Stimulated activated naive CD8-positive, alpha-beta T cell treated with anti-CD3 and anti-CD28 coated beads, Interleukin-15, amount 100 ng/mL, for 72 hours (primary cell): Measurements from ENCODE around the gene ESR1.
A peak's percentile ranks its signal among the peaks of the same experiment; 100 is the strongest.

Source experiments
- ATAC-seq: fragments of 150-1000 bp; cut with Tn5 transposase; 2 replicates; pipeline ENCODE4 v1.10.0; 2021; ENCODE audit warnings: mild to moderate bottlenecking, moderate library complexity
- DNase-seq, 2 donors: peaks; one replicate each; pipeline ENCODE4 v3.0.0; 2021 to 2022
- H3K27ac Mint-ChIP-seq, 2 donors: one replicate each; pipeline ENCODE4 v1.8.0; 2022; ENCODE audit warnings: mild to moderate bottlenecking in 2 of 2, mixed read lengths in 2 of 2, moderate library complexity in 2 of 2
- H3K27me3 Mint-ChIP-seq: one replicate; pipeline ENCODE4 v1.8.0; 2022; ENCODE audit warnings: mixed read lengths
- H3K4me1 Mint-ChIP-seq: one replicate; pipeline ENCODE4 v1.8.0; 2022; ENCODE audit warnings: mild to moderate bottlenecking, mixed read lengths
- H3K4me3 Mint-ChIP-seq, 2 donors: one replicate each; pipeline ENCODE4 v1.8.0; 2022; ENCODE audit warnings: mild to moderate bottlenecking in 2 of 2, mixed read lengths in 2 of 2, moderate library complexity in 1 of 2
- H3K9me3 Mint-ChIP-seq, 2 donors: one replicate each; pipeline ENCODE4 v1.8.0; 2022; ENCODE audit warnings: mixed read lengths in 2 of 2

Gene ESR1

DNA sequence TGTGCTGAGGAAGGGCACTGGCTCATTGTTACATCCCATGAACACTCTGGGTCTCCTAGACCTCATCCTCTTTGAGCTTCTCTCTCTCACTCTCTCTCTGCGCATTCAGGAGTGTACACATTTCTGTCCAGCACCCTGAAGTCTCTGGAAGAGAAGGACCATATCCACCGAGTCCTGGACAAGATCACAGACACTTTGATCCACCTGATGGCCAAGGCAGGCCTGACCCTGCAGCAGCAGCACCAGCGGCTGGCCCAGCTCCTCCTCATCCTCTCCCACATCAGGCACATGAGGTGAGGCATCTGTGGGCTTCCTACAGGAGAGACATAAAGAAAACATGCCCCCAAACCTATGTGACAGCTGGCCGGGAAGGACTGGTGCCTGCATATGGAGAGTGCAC is 286.8 kb downstream of the ESR1 start:
- no peaks in the 10 kb centered on the region for H3K9me3 Mint-ChIP-seq
- H3K27me3 Mint-ChIP-seq: no peaks in the 10 kb centered on the region
- no peak overlapping the region for H3K4me3 Mint-ChIP-seq
- H3K4me1 Mint-ChIP-seq: no peaks in the 10 kb centered on the region
- DNase-seq (no peak), ATAC-seq (no peak)
- no peak overlapping the region for H3K27ac Mint-ChIP-seq

DNA sequence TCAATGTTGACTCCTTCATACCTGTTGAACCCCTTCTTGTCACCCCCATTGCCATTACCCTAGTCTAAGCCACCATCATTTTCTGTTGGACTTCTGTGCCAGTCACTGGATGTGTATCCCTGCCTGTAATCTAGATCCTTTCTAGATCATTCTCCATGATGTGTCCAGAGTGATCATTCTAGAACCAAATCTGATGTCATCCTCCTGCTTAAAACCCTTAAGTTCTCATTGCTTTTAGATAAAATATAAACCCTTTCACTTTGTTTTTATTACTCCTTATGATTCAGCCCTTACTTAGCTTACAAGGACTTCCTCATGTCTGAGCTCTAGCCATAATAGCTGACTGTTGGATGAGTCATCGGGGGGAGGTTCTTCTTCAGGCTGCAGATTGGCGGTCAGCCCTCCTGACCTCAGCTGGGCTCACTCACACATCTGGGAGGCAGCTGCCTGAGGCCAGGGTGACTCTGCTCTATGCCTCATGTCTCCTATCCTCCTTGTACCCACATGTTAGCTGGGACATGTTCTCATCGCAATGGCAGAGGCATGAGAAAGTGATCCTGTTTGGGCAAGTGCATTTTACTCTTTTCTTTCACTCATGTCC is 287.6 kb downstream of the ESR1 start:
- H3K27me3 Mint-ChIP-seq: no peaks in the 10 kb centered on the region
- DNase-seq (no peak), ATAC-seq (peak; percentile 63)
- H3K27ac Mint-ChIP-seq: peak overlapping the region in 1 of 2 donors; percentile 4
- H3K4me1 Mint-ChIP-seq: no peaks in the 10 kb centered on the region
- H3K4me3 Mint-ChIP-seq: no peak overlapping the region
- no peaks in the 10 kb centered on the region for H3K9me3 Mint-ChIP-seq

DNA sequence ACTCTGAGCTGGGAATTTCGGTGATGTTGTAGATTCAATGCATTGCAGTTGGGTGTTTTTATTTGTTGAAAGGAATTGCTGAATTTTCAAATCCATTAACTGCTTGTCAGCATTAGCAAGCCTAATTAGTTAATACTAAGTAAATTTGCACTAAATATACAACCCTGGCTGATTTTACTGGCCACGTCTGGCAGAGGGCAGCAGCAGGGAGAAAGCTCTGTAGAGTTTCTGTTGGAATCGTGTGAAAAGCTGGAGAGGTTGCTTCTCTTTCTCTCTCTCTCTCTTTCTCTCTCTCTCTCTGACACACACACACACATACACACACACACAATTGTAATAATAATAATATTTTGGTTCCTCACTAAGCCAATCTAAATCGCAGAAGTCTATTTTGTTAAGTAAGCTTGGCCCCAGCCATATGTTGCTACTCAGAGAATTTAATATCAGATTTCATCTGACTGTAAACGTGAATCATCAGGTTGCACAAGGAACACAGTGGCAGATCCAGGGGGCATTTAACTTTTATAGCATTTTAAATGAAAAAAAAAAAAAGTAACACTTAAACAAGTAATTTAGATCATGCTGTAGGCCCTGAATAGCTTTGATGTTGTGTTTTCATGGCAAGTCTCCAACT is 289.5 kb downstream of the ESR1 start:
- ATAC-seq (no peak), DNase-seq (no peak)
- no peaks in the 10 kb centered on the region for H3K27me3 Mint-ChIP-seq

DNA sequence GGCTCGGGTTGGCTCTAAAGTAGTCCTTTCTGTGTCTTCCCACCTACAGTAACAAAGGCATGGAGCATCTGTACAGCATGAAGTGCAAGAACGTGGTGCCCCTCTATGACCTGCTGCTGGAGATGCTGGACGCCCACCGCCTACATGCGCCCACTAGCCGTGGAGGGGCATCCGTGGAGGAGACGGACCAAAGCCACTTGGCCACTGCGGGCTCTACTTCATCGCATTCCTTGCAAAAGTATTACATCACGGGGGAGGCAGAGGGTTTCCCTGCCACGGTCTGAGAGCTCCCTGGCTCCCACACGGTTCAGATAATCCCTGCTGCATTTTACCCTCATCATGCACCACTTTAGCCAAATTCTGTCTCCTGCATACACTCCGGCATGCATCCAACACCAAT is 291.2 kb downstream of the ESR1 start:
- Mint-ChIP-seq H3K27ac (no peak overlapping the region), H3K4me3 (no peak overlapping the region), H3K9me3 (no peaks in the 10 kb centered on the region), H3K4me1 (no peaks in the 10 kb centered on the region), H3K27me3 (no peaks in the 10 kb centered on the region)
- no peak for ATAC-seq
- DNase-seq: no peak

More for the DNA sequence above, 289.5 kb downstream of the ESR1 start:
- Mint-ChIP-seq H3K27ac (no peak overlapping the region), H3K4me3 (no peak overlapping the region), H3K9me3 (no peaks in the 10 kb centered on the region), H3K4me1 (no peaks in the 10 kb centered on the region)

DNA sequence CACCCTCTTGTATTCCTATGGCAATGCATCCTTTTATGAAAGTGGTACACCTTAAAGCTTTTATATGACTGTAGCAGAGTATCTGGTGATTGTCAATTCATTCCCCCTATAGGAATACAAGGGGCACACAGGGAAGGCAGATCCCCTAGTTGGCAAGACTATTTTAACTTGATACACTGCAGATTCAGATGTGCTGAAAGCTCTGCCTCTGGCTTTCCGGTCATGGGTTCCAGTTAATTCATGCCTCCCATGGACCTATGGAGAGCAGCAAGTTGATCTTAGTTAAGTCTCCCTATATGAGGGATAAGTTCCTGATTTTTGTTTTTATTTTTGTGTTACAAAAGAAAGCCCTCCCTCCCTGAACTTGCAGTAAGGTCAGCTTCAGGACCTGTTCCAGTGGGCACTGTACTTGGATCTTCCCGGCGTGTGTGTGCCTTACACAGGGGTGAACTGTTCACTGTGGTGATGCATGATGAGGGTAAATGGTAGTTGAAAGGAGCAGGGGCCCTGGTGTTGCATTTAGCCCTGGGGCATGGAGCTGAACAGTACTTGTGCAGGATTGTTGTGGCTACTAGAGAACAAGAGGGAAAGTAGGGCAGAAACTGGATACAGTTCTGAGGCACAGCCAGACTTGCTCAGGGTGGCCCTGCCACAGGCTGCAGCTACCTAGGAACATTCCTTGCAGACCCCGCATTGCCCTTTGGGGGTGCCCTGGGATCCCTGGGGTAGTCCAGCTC is 292.1 kb downstream of the ESR1 start:
- ATAC-seq (peak; percentile 23), DNase-seq (no peak)
- Mint-ChIP-seq H3K27ac (no peak overlapping the region), H3K4me3 (no peak overlapping the region), H3K9me3 (no peaks in the 10 kb centered on the region), H3K4me1 (no peaks in the 10 kb centered on the region), H3K27me3 (no peaks in the 10 kb centered on the region)

DNA sequence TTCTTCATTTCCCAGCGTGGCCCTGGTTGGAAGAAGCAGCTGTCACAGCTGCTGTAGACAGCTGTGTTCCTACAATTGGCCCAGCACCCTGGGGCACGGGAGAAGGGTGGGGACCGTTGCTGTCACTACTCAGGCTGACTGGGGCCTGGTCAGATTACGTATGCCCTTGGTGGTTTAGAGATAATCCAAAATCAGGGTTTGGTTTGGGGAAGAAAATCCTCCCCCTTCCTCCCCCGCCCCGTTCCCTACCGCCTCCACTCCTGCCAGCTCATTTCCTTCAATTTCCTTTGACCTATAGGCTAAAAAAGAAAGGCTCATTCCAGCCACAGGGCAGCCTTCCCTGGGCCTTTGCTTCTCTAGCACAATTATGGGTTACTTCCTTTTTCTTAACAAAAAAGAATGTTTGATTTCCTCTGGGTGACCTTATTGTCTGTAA is 292.7 kb downstream of the ESR1 start:
- no peaks in the 10 kb centered on the region for H3K9me3 Mint-ChIP-seq
- H3K27me3 Mint-ChIP-seq: no peaks in the 10 kb centered on the region
- ATAC-seq (peak; percentile 32), DNase-seq (no peak)
- no peak overlapping the region for H3K4me3 Mint-ChIP-seq
- H3K27ac Mint-ChIP-seq: no peak overlapping the region
- no peaks in the 10 kb centered on the region for H3K4me1 Mint-ChIP-seq

DNA sequence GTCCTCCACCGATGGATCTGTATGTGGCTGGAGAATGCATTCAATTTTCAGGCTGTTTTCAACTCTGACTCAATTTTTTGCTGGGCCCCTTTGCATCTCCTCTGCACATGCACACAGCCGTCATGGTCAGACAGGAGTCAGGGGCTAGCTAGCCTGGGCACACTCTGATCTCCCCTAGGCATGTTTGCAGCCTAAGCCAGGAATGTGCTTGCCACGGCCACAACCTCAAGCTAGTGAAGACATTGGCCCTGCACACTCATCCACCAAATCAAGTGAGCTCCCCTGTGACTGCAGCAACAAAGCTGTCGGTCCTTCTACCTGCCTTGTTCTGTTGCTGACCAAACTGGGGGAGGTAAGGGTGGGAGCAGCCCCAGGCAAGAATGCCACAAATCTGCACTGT is 300.5 kb downstream of the ESR1 start:
- Mint-ChIP-seq H3K4me3 (no peak overlapping the region), H3K27me3 (peaks cover 10% of the 10 kb centered on the region), H3K4me1 (no peaks in the 10 kb centered on the region), H3K27ac (peak overlapping the region in 1 of 2 donors; percentile 34), H3K9me3 (no peaks in the 10 kb centered on the region)
- DNase-seq: no peak
- ATAC-seq: no peak

DNA sequence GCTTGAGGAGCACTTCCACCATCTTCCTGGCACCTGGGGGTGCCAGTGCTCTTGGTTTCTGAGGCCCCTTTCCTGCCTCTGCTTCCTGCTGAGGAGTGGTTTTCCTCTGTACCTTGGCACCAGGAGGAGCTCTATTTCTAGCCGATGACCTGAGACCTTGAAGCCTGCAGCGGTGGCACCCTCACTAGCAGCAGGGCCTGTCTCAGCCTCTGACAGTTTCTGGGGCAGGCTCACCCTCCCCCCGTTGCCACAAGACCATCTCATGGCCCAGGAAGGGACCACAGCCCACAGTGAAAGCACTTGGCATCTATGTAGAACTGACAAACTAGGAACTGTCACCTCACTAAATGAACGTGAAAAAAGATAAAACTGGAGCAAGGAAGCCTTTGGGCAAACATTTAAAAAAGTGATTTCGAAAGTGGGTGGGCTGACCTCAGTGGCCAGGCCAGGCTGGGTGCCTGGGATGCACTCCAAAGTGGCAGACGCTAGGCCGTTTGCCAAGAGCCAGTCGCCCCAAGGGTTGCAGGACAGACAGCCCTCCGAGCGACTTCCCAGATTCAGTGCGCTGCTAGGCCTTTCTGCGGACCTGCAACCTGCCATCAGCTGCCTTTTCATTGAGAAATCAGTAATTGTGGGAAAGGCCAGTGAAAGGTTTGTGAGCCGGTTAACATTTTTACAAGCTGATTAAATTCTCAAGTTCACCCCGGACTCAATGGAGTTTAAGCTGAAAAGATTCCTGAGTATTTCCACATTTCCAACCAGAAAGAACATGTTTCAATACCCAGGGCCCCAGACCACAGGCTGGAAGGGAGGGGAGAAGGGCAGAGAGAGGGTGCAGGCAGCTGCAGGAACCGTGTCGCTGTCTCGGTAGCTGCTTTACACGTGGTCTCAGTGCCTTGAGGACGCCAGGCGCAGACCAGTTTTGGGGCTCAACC is 303.7 kb downstream of the ESR1 start:
- Mint-ChIP-seq H3K9me3 (no peaks in the 10 kb centered on the region), H3K27me3 (peaks cover 10% of the 10 kb centered on the region), H3K27ac (no peak overlapping the region), H3K4me3 (no peak overlapping the region), H3K4me1 (no peaks in the 10 kb centered on the region)
- DNase-seq: no peak
- no peak for ATAC-seq

DNA sequence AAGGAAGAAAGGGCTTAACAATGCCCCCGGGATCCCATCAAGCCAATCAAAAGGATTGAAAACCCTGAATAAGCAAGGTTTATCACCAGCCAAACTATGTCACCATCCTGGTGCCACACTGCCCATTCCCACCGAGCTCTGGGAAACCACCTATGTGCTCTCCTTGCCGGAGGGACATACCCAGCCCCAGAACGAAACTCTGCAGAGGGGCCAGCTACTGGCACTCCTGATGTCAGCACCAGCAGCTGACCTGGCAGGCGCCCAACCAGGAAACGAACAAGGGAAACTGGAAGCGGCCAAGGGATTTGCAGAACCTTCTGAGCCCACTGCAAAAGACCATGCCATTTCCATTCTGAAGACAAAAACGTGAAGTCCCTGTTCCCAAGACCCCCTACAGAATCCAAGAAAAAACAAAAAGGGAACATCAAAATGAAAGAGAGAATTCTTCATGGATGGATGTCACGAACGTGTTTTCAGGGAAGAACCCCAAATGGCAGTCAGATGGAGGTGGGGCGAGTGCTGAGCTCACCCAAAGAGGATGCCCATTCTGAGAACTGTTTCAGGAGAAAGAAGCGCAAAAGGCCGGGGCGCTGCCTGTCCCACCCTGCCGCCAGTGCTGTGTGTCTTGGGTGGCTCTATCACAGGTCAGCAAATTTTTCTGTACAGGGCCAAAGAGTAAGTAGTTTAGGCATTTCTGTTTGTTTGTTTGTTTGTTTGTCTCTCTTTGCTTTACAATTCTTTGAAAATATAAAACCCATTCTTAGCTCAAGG is 305.2 kb downstream of the ESR1 start:
- H3K4me3 Mint-ChIP-seq: no peak overlapping the region
- peaks cover 5% of the 10 kb centered on the region for H3K4me1 Mint-ChIP-seq
- H3K9me3 Mint-ChIP-seq: no peaks in the 10 kb centered on the region
- no peak overlapping the region for H3K27ac Mint-ChIP-seq
- ATAC-seq: no peak
- DNase-seq: no peak
- peaks cover 10% of the 10 kb centered on the region for H3K27me3 Mint-ChIP-seq

DNA sequence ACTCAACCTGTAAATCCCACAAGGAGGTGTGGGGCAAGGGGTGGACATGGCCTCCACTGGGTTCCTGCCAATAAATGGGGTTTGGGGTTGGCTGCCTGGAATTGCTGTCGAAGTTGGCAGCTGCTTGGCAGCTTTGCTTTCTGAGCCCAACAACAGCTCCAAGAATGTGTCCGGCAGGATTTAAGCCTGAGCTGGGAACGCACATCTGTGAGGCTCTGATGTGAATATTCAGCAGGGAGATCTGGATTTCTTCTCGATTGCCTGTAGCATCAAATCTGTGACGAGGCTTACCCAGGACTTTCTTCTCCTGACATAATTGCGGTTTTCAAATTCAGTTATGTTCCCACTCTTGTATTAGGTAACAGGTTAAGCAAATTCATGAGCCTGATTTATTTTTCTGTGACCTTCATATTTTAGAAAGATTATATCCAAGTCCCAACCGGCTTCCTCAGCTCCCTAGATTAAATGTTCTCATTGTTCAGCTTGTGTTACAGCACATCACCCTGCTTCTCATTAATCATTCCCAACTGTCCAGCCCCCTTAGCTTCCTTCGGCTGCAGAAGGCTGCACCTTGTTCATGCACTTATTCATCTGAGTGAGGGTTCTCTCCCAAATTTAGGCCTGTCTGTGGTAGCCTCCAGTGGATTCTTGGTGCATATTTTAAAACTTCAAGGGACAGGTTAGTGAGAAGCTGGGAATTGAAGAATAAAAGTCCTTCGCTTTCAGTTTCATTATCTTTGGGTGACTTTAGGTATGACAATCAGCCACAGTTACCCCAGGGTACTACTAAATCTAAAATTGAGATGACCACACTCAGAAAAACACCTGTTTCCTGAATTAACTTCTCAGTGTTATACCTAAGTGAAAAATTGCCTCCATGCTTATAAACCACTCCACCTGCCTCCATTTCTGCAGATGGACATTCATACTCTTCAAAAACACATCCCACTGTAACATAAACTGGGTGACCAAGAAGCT is 310.0 kb downstream of the ESR1 start:
- no peaks in the 10 kb centered on the region for H3K27me3 Mint-ChIP-seq

DNA sequence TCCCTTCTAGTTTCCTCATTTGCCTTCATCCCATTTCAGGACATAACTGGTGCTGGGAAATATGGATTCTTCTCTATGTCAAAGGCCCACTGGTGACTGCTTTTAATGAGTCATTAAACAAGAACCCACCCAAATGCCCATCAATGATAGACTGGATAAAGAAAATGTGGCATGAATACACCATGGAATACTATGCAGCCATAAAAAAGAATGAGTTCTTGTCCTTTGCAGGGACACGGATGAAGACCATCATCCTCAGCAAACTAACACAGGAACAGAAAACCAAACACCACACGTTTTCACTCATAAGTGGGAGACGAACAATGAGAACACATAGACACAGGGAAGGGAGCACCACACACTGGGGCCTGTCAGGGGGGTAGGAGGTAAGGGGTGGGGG is 310.7 kb downstream of the ESR1 start:
- Mint-ChIP-seq H3K27ac (no peak overlapping the region), H3K4me1 (peaks cover 11% of the 10 kb centered on the region), H3K4me3 (no peak overlapping the region), H3K9me3 (peaks cover 0 to 14% of the 10 kb centered on the region in 2 donors), H3K27me3 (no peaks in the 10 kb centered on the region)
- DNase-seq (no peak), ATAC-seq (no peak)

More for the DNA sequence above, 310.0 kb downstream of the ESR1 start:
- ATAC-seq: peak; percentile 63
- no peak for DNase-seq
- Mint-ChIP-seq H3K4me1 (peaks cover 11% of the 10 kb centered on the region), H3K4me3 (no peak overlapping the region), H3K9me3 (peaks cover 0 to 14% of the 10 kb centered on the region in 2 donors), H3K27ac (no peak overlapping the region)

DNA sequence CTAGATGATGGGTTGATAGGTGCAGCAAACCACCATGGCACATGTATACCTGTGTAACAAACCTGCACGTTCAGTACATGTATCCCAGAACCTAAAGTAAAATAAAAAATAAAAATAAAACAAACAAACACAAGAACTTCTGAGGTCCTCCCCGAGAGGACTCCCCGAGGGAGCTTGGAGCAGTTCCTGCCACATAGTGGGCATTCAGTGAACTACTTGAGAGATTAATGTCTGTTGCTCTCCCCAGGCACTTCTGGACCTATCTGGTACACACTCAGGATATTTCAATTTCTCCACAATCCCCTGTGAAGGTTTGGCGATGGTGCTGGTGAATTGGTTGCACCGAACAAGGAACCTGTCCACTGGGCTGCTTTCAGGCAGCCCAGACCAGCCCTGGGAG is 311.2 kb downstream of the ESR1 start:
- Mint-ChIP-seq H3K9me3 (peaks cover 0 to 14% of the 10 kb centered on the region in 2 donors), H3K27me3 (no peaks in the 10 kb centered on the region), H3K4me1 (peaks cover 11% of the 10 kb centered on the region), H3K4me3 (no peak overlapping the region), H3K27ac (no peak overlapping the region)
- ATAC-seq (no peak), DNase-seq (no peak)

DNA sequence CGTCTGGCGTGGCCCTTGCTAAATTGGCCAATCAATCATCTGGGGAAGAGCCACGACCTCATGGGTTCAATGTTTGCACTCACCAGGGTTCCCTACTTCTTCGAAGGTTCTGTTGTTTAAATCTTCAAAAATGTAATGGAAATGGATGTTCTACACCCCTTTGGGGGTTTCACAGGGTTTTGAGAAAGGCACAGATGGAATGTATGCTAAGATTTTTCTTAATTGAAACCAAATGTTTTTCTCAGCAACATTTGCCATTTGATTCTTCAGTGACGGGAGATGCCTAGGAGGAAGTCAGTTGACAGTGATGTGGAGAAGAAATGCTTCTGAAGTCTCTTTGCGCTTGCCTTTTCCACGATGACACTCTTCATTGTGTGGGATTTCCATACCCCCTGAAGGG is 312.3 kb downstream of the ESR1 start:
- Mint-ChIP-seq H3K27ac (peak overlapping the region in 1 of 2 donors; percentile 56), H3K4me1 (peaks cover 11% of the 10 kb centered on the region), H3K4me3 (no peak overlapping the region), H3K9me3 (peaks cover 0 to 14% of the 10 kb centered on the region in 2 donors), H3K27me3 (no peaks in the 10 kb centered on the region)
- DNase-seq: no peak
- no peak for ATAC-seq

DNA sequence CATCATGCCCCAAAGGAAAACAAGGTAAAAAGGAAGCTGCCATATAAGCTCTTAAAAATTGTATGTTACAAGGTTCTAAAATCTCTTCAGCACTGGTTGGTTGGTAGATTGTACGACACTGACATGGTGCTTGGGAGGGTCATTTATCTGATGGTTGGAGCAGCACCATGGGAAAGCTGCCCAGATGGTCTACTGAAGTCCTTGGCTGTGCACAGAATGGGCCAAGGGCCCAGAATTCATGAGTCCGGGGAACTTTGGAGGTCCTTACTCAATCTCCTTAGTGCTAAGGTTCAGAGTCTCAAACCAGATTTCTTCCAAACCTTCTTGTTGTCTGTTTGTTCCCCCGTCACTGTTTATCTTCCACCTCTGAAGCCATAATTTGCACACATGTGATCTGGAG is 314.4 kb downstream of the ESR1 start:
- DNase-seq (no peak), ATAC-seq (no peak)
- Mint-ChIP-seq H3K27ac (no peak overlapping the region), H3K27me3 (no peaks in the 10 kb centered on the region), H3K9me3 (peaks cover 0 to 14% of the 10 kb centered on the region in 2 donors), H3K4me3 (no peak overlapping the region), H3K4me1 (peaks cover 11% of the 10 kb centered on the region)
